Measurements from ENCODE around the gene TEX54.

Gene TEX54

DNA sequence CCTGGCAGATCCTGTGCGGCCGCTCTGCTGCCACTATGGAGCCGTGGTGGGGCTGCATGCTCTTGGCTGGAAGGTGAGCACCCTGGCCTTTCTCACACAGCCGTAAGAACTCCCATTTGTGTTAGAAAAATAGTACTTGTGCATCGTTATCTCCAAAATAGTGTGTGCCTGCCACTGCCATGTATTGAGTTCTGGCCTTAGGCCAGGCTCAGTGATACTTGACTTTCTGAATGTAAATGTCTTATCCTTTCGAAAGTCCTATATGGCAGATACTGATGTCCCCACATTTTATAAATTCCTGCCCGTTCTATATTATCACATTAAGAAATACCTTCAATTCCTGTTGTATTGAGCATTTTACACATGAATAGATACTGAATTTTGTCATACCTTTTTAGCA lies 49.9 kb downstream of the TEX54 start:
- DNase-seq: no peak

Data from AML-193 (cell line).